LNCAP (cell line): ENCODE results near the gene CXorf51B.
"Not testable (repeated sequence)": the region's sequence is repeated elsewhere in the genome, so short reads cannot be mapped to it uniquely, and the experiment has no call there.

Experiments used
- CTCF ChIP-seq: fragments of 450-650 bp; IDR thresholded peaks from 2 replicates; pipeline ENCODE4 v1.5.1; 2017; ENCODE audit warnings: mild to moderate bottlenecking

The CXorf51B gene

GRCh38 chrX:146809471-146809870 is at the start of gene CXorf51B:
CXorf51B (plus strand) TSS chrX:146809771; CDS start chrX:146809792, 21 bp downstream.
- TF ChIP-seq CTCF = not testable (repeated sequence)

GRCh38 chrX:146814644-146815043 is 5.1 kb downstream of the CXorf51B start, which contains the start of gene CXorf51A:
CXorf51A (minus strand) TSS chrX:146814744; CDS start chrX:146814723, 21 bp downstream.
- TF ChIP-seq CTCF = not testable (repeated sequence)

GRCh38 chrX:146831994-146832393 is 22.4 kb downstream of the CXorf51B start:
- TF ChIP-seq CTCF = no peak

GRCh38 chrX:146854281-146854680 is 44.7 kb downstream of the CXorf51B start:
- TF ChIP-seq CTCF = no peak
